ENCODE data around the gene UBE2E1. TPM values are rescaled to one million over a fixed set of nuclear protein-coding genes. Genes with fewer than 3 reads are reported as not detected.

UBE2E1 gene
- polyA plus RNA-seq, 3 donors: 142 to 162 (median 142) TPM

DNA sequence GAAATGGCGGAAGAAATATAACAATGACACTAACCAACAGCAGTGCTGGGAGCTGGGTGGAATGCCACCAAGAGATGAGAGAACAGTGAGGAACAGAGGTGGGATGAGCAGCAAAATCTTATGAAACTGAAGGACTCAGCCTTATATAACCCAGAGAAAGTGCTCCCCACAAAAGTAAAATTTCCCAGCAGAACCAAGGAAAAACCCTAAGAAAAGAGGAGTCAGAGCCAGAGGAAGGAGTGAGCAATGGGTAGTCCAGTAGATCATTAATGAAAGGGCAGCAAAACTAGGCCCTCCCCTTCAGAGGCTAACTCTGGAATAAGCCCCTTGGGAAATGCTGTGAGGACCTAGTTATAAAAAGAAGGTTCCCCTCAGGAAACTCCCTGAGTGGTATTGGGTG, 24.7 kb upstream of the UBE2E1 start:
- DNase-seq (ENCODE audit: extremely low read depth in 1 of 11, low read depth in 9 of 11, low spot score in 4 of 11): no peak

DNA sequence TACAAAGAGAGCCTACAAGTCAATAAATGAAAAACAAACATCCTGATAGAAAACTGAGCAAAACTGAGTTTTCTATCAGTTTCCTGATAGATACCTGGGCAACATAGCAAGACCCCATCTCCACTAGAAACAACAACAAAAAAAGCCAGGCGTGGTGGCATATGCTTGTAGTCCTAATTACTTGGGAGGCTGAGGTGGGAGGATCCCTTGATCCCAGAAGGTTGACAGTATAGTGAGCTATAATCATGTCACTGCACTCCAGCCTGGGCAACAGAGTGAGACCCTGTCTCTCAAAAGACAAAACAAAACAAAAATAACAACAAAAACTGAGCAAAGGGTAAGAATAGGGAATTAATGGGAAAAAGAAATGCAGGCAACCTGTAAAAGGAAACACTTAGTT, 23.9 kb upstream of the UBE2E1 start:
- DNase-seq (ENCODE audit: extremely low read depth in 1 of 11, low read depth in 9 of 11, low spot score in 4 of 11): no peak

DNA sequence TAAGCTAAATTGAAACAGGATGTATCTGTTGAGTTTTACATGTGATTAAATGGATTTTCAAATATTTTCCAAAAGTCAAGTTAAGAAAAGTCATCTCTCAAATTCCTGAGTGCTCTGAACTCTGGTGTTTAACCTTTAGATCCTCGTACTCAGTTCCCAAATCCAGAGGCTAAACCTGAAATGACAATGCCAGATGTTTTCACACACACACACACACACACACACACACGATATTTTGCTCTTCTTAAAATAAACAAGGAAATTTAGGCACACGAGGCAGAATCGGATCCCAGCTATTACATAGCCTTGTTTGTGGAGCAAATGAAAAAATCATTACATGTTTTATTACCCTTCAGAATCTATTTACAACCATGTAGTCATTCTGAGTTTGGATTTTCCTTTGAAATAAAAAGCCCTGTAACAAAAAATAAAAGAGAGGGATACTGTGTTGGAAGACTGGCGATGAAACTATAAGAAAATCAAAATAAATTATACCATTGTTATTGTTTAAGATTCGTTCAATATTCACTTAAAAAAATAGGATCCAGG, 20.6 kb upstream of the UBE2E1 start:
- DNase-seq (ENCODE audit: extremely low read depth in 1 of 11, low read depth in 9 of 11, low spot score in 4 of 11): peak in 2 of 11 donors; percentile 27 to 45

DNA sequence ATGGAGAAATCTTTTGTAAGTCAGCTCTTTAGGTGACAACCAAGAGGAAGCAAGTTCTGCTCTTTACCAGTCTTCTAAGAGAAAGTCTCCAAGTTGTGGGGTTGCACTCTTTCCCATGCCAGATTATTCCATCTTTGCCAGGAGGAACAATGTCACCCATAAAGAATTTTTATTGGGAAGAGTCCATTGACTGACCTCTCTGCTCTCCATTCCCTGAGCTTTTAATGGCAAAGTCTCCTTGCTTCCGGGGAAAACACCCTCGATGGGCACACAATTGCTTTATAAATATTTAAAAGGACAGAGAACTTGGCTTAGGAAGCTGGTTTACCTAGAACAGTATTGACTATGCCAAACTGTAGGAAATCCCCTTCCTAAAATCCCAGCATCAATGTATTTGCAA, 19.9 kb upstream of the UBE2E1 start:
- DNase-seq (ENCODE audit: extremely low read depth in 1 of 11, low read depth in 9 of 11, low spot score in 4 of 11): no peak

DNA sequence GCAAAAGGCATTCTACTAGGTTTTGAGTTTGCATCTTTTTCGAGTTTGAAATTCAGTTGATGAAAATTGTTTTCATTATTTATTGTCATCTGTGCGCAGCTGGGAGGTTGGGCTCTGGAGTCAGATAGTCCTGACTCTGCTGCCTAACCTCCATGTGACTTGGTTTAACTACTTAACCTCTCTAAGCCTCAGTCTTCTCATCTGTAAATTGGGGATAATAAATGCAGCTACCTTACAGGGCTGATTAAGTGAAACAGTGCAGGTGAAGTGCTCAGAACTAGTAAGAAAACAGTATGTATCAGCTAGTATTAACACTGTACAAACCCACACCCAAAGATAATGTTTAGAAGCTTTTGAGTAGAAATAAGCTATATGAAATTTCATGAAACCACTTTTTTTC, 14.1 kb upstream of the UBE2E1 start:
- DNase-seq (ENCODE audit: extremely low read depth in 1 of 11, low read depth in 9 of 11, low spot score in 4 of 11): no peak

DNA sequence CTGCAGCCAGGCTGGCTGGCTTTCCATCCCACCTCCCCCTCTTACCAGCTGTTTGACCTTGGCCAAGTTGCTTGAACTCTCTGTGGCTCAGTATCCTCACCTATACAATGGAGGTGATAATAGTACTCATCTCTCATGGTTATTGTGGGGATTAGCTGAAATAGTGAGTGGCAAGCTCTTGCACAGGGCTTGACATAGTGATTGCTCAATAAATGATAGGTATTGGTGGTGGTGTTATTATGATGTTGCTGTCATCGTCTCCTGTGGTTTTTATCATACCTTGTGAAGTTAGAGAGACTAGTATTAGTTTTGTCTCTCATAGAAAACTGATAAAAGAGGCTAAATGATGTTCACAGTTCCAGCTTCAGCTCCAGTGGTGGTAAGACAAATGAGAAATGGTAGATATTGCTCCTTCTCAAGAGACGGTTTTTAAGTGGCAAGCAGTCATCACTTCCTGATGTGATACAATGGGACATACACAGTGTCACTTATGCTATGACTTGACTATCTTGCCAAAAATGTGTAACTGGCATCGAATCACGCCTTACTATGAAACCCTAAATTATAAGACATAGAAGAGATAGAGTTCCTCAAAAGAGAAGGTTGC, 12.1 kb upstream of the UBE2E1 start:
- no peak for DNase-seq (ENCODE audit: extremely low read depth in 1 of 11, low read depth in 9 of 11, low spot score in 4 of 11)

DNA sequence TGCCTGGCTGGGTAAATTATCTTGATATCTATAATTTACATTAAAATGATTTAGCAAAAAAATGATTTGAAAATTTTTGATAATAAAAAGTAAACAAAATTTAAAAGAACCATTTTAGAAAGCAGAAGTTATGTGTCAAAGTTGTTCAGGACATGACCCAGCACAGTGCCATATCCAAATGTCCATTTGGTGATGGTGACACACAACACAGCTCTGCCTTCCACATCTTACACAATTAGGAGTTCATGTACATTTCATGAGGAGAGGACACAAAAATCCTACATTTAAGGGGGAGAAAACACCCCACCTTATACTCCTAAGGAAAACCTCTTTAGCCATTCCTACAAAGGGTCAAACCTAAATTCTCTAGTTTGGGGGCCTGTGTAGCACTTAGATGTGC, 10.7 kb upstream of the UBE2E1 start:
- DNase-seq (ENCODE audit: extremely low read depth in 1 of 11, low read depth in 9 of 11, low spot score in 4 of 11): no peak

DNA sequence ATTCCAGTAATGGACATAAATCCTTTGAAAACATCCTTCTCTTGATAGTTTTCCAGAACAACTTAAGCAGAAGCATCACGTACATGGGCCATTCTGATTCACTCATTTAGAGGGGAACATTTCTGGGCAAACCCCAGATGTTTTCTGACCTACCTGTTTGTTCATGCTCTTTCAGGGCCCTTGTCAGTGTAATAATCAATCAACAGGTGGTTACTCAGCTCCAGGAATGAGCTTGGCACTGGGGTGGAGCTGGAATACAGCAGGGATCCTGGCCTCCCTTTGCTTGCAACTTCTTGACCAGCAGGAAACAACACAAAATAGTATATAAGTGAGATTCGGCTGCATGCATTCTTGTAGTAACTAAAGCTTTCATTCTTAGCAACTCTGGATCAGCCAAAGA, 9.2 kb upstream of the UBE2E1 start:
- DNase-seq (ENCODE audit: extremely low read depth in 1 of 11, low read depth in 9 of 11, low spot score in 4 of 11): no peak

DNA sequence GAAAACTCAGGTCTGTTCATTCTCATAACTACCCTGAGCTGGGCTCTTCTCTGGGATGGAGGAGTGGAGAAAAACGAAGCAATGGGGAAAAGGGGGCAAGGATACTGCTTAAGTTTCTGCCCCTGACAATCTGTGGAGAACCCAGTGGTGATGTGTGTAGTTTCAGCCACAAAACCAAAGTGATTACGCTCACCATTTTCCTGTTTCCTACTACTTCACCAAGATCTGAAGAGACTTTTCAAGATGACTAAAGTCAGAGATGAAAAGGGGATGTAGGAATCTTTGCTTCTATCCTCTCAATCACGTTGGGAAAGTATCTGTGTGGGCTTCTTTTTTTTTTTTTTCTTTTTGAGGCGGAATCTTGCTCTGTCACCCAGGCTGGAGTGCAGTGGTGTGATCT, 8.3 kb upstream of the UBE2E1 start:
- no peak for DNase-seq (ENCODE audit: extremely low read depth in 1 of 11, low read depth in 9 of 11, low spot score in 4 of 11)

DNA sequence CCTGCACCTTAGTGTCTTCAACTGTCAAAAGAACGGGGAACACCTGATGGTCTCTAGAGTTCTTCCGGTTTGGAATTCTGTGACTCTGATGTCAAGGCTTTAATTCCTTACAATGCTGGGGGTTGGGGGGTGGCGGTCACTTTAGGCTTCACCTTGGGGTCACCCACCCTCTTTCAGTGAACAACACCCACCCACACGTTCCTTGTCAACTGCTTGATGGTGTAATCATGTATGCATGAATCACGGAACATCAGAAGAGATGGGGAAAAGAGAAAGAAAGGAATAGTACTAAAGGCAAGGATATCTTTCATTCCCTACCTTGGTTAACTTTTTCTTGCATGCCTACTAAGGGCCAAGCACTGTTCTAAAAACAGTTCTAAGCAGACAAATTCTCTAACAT, 7.3 kb upstream of the UBE2E1 start:
- no peak for DNase-seq (ENCODE audit: extremely low read depth in 1 of 11, low read depth in 9 of 11, low spot score in 4 of 11)

DNA sequence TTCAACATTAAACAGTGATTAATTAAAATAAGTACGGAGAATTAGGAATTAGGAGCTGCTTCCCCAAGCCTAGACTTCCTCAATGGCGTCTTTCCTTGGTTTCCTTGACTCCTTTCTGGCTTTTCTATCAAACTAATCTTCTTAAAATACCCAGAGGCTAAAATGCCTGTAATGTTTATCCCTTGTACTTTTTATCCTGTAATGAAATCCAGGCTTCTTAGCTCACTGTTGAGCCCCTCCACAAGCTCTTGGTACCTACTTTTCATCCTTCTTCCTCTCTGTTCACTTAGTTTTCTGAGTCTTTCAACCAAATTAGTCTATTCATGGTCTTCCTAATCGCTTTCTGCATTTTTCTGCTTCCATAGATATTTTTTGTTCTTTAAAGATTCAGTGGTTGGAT, 6.9 kb upstream of the UBE2E1 start:
- DNase-seq (ENCODE audit: extremely low read depth in 1 of 11, low read depth in 9 of 11, low spot score in 4 of 11): no peak

DNA sequence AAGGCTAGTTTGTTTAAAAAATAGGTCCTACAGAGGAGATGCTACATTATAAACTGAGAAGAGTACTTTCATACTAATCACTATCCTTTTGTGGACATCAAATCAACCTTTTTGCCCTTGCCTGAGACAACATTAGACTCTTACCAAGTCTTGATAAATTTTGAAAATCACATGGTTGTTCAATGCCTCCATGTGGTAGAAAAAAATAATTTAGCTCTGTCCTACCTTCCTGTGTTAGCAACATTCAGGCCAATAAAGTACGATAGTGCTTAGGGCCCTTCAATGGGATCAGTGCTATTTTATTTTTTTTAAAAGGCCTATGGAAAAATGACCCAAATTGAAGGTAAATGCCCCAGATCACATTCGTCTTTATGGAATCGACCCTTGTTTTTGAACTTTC, 5.0 kb upstream of the UBE2E1 start:
- DNase-seq (ENCODE audit: extremely low read depth in 1 of 11, low read depth in 9 of 11, low spot score in 4 of 11): no peak

DNA sequence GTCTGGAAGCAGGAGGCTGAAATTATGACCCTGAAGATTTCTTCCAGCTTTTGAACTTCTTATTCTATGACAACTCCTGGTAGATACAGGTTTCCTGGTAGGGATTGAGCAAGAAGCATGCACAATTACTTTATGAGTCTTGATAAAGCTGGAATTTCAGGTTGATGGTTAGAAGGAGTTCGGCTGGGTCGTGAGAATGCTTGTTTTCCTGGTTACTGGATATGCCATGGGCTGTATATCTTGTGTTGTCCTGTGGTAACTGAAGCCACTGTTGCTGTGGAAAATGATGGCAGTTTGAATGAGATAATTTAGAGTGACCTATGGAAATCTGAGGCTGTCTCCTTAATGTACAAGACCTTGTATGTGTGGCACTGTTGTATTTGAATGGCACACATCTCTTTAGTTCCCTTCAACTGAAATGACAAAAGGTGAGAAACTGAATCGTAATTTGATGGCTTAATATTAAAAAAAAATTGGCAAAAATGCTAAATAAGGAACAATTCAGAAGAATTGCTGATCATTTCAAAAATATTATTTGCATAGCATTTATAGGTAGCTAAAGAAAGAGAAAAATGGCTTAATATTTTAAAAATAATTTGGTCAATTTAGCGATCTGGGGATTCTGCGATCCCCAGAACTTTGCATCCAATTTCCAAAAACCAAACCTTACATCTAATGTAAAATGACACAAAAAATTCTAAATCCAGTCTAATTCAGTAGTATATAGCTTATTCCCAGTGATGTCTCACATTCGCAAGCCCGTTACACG, 1.1 kb upstream of the UBE2E1 start:
- DNase-seq (ENCODE audit: extremely low read depth in 1 of 11, low read depth in 9 of 11, low spot score in 4 of 11): peak in 1 of 11 donors; percentile 17

DNA sequence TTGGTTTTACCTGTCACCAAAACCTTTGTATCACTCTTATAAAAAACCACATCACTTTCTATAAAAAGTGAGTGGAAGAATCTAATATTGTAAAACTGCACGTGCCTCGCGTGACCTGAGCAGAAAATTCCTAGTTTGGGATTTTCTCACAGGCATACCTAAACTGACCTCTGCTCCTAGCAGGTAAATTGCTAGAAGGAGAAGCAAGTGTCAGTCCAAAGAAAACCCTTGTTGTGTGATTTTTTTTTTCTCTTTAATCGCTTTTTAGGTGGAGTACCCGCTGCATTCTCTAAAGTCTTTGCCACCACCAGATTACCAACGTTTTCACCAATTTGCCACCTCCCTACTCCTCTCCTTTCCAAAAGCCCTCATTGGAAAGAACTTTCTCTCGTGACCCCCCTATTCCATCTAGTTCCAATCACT, 534 bp upstream of the UBE2E1 start:
- DNase-seq (ENCODE audit: extremely low read depth in 1 of 11, low read depth in 9 of 11, low spot score in 4 of 11): no peak

DNA sequence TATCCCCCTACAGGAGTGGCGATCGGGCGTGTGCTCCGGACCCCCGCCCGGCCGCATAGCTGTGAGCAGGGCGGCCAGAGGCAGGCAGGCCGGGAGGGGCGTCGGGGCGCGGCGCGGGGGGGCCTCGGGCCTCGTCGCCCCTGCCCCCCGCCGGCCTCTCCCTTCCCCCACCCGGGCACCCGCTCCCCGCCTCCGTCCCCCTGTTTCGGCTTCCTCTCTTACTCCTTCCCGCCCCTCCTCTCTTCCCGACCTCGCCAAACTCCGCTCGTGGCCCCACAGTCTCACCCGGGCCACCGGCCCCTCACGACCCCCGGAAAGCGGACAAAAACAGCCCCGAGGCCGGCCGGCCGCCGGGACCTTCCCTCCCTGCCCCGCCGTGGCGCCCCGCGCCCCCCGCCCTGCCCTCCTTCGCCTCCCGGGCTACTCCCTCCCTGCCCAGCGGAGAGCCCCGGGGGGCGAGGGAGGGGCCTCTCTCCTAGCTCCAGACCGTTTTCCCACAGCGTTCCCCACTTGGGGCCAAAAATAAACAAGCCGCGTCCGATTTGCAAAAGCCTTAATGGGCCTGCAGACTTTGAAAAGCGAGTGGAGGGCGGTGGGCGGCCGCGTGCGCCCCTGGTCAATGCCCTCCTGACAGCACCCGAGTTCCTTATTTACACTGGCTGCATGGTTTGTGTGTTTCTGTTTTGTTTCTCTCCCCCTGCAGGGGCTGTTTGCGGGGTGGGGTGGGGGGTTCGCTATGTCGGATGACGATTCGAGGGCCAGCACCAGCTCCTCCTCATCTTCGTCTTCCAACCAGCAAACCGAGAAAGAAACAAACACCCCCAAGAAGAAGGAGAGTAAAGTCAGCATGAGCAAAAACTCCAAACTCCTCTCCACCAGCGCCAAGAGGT, 1.0 kb downstream of the UBE2E1 start:
- DNase-seq (ENCODE audit: extremely low read depth in 1 of 11, low read depth in 9 of 11, low spot score in 4 of 11): peak in 1 of 11 donors; percentile 32

DNA sequence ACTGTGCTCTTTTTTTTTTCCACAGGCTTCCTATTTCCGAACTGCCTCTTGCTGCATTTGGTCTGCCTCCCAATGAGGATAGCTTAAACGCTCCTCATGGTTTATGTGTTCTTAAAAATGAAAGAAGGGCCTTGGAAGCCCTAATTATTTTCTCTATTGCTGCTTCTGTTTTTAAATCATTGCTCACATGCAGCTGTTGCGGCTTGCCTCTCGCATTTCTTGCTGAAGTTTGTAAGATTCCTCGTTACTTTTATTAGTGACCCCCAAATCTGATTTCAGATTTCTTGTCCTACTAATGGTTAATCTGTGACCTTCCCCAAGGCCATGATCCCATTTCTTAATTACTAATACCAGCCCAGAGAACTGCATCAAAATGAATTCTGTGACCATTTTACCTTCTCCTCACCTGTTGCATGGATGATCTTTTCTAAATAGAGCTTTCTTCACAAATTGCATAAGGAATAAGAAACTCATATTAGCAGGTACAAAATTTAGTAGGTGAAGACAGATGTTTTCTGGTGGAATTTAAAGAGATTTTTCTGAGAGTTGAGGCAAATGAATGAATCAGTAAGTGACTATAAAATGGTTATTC, 1.8 kb downstream of the UBE2E1 start:
- DNase-seq (ENCODE audit: extremely low read depth in 1 of 11, low read depth in 9 of 11, low spot score in 4 of 11): no peak

DNA sequence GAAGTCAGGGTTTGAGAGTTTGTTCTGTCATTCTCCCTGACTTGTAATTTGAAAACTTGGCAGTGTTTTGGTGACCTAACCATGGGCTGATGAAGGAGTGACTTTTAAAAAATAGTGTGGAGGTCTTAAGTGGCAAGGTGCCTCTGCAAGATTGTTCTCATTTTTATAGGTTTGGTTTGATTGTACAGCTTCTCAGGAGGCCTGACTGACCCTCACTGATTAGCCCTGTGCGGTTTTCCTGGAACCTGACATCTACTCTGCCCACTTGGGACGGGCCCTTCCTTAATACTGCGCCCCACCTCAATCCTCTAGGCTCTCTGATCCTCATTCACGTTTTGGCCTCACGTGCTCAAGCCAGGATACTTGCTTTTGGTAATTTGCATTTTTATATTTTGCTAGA, 2.8 kb downstream of the UBE2E1 start:
- no peak for DNase-seq (ENCODE audit: extremely low read depth in 1 of 11, low read depth in 9 of 11, low spot score in 4 of 11)

DNA sequence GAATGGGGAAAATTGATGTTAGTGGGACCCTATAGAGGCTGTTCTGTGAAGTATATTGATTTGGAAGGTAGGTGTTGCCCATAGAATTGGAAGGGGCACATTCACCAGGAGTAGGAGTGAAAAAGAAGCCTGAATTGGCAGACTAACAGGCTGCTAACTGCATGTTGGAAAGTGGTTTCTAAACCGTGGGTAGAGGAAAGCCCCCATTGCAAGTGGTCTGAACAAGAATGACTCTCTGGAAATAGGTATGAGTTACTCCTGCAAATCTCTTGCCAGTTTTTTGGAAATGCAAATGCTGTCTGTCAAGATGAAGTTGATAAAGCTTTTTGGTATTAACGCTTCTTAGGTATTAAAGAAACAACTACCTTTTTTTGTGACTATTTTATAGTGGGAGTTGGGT, 3.5 kb downstream of the UBE2E1 start:
- DNase-seq (ENCODE audit: extremely low read depth in 1 of 11, low read depth in 9 of 11, low spot score in 4 of 11): no peak

DNA sequence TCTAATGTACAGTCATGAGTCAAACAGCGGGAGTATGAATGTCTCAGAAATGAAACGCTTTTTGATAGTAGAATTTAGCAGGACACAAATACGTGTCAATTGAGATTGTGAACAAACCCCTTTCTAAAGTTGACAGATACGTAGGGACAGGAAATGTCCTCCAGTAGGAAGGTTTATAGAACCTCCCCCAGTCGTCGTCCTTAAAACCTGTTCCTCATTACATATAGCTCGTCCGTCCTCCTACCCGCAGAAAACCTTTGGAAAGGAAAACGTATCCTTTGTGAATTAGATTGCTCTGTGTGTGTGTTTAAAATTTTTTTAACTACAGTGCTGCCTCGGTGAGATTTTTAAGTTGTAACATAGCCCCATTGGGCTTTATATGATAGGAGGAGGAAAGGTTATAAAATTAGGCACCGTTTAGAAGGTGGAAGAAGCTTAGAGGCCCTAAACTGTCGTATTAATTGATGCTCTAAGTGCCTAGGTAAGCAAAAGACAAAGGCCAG, 4.1 kb downstream of the UBE2E1 start:
- no peak for DNase-seq (ENCODE audit: extremely low read depth in 1 of 11, low read depth in 9 of 11, low spot score in 4 of 11)

Measured in renal cortex interstitium (tissue), 11 donors.